WERI-Rb-1 (cell line): ENCODE results near the gene HLA-DQA1.
"Not testable (repeated sequence)": the region's sequence is repeated elsewhere in the genome, so short reads cannot be mapped to it uniquely, and the experiment has no call there.

Experiments
- DNase-seq: peaks from one replicate; pipeline ENCODE4 v3.0.0-alpha.2; 2020
- H3K27ac ChIP-seq: fragments of 250-450 bp; sonication (Bioruptor Pico); 2 replicates; pipeline ENCODE4 v1.5.1; 2020; ENCODE audit warnings: mild to moderate bottlenecking, moderate library complexity
- H3K27me3 ChIP-seq: fragments of 250-450 bp; sonication (Bioruptor Pico); 2 replicates; pipeline ENCODE4 v1.5.1; 2021; ENCODE audit warnings: mild to moderate bottlenecking, low read depth, moderate library complexity; ENCODE audit not compliant: insufficient read depth, severe bottlenecking
- H3K36me3 ChIP-seq: fragments of 250-450 bp; sonication (Bioruptor Pico); 2 replicates; pipeline ENCODE4 v1.5.1; 2020; ENCODE audit warnings: mild to moderate bottlenecking, moderate library complexity
- H3K4me3 ChIP-seq: 2 replicates; pipeline ENCODE4 v1.5.1; 2011; ENCODE audit warnings: low read depth, mild to moderate bottlenecking, control low read depth, low read length
- H3K9me3 ChIP-seq: fragments of 250-450 bp; sonication (Bioruptor Pico); 2 replicates; pipeline ENCODE4 v1.5.1; 2021; ENCODE audit warnings: mild to moderate bottlenecking, moderate library complexity; ENCODE audit not compliant: severe bottlenecking
- TF ChIP-seq, protein P1 (sequence below): IDR thresholded peaks from 2 replicates; pipeline ENCODE4 v1.5.1; 2011; ENCODE audit warnings: low read depth, mild to moderate bottlenecking, control low read depth, inconsistent platforms, low read length

The HLA-DQA1 gene

DNA sequence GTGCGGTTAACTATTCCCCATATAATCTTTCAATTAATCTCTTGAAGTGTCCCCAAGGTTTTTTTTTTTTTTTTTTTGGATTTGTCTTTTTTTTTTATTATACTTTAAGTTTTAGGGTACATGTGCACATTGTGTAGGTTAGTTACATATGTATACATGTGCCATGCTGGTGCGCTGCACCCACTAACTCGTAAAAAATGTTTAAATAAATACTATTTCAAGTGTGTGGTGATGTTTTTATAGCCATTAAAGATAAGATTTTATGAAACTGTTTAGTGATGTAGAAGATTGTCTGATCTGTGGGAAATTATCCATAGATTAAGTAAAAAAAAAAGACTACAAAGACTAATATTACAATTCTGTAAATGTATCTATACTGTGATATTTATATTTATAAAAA lies 12.6 kb upstream of the HLA-DQA1 start:
- no peak overlapping the region for H3K4me3 ChIP-seq
- TF ChIP-seq, protein P1, sequence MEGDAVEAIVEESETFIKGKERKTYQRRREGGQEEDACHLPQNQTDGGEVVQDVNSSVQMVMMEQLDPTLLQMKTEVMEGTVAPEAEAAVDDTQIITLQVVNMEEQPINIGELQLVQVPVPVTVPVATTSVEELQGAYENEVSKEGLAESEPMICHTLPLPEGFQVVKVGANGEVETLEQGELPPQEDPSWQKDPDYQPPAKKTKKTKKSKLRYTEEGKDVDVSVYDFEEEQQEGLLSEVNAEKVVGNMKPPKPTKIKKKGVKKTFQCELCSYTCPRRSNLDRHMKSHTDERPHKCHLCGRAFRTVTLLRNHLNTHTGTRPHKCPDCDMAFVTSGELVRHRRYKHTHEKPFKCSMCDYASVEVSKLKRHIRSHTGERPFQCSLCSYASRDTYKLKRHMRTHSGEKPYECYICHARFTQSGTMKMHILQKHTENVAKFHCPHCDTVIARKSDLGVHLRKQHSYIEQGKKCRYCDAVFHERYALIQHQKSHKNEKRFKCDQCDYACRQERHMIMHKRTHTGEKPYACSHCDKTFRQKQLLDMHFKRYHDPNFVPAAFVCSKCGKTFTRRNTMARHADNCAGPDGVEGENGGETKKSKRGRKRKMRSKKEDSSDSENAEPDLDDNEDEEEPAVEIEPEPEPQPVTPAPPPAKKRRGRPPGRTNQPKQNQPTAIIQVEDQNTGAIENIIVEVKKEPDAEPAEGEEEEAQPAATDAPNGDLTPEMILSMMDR = no peak
- DNase-seq = no peak
- no peak overlapping the region for H3K27ac ChIP-seq
- no peaks in the 10 kb centered on the region for H3K9me3 ChIP-seq
- H3K36me3 ChIP-seq = no peaks in the 10 kb centered on the region
- peaks cover 10% of the 10 kb centered on the region for H3K27me3 ChIP-seq

DNA sequence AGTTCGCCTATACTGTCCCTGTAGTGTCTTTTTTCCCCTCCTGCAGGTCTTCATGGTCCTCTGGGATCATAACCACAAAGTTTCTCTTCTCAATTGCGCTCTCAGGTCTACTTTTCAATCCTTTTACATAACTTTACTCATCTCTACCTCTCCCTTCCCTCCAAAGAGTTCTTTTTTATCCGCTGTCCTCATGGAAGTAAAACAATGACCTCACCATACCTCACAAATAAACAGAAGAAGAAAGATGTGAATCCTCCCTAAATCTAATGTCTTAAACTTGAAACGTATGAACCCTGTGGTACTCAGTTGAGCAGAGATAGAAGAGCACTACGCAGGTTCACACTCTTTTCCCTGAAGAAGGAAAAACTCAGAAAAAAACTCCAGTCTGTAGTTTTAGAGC lies 12.1 kb upstream of the HLA-DQA1 start:
- Histone ChIP-seq H3K27me3 (peaks cover 10% of the 10 kb centered on the region), H3K27ac (no peak overlapping the region), H3K9me3 (no peaks in the 10 kb centered on the region), H3K36me3 (no peaks in the 10 kb centered on the region), H3K4me3 (no peak overlapping the region)
- TF ChIP-seq, protein P1 = no peak
- DNase-seq = no peak

DNA sequence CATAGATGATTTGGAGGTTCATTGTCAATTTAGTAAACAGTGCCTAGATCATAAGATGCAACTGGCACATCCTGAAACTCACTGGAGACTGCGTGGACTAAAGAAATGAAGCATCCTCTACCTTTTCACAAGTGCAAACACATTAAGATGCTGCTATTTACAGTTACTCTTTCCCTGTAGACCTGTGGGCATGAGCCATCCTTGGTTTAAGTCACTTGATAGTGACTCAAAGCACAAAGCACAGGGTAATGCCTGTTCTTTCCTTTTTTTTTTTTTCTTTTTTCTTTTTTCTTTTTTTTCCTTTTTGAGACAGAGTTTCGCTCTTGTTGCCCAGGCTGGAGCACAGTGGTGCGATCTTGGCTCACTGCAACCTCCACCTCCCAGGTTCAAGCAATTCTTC lies 10.0 kb upstream of the HLA-DQA1 start:
- no peaks in the 10 kb centered on the region for H3K36me3 ChIP-seq
- H3K4me3 ChIP-seq = no peak overlapping the region
- peaks cover 13% of the 10 kb centered on the region for H3K27me3 ChIP-seq
- TF ChIP-seq, protein P1 = no peak
- H3K9me3 ChIP-seq = peaks cover 2% of the 10 kb centered on the region
- DNase-seq = no peak
- H3K27ac ChIP-seq = no peak overlapping the region

DNA sequence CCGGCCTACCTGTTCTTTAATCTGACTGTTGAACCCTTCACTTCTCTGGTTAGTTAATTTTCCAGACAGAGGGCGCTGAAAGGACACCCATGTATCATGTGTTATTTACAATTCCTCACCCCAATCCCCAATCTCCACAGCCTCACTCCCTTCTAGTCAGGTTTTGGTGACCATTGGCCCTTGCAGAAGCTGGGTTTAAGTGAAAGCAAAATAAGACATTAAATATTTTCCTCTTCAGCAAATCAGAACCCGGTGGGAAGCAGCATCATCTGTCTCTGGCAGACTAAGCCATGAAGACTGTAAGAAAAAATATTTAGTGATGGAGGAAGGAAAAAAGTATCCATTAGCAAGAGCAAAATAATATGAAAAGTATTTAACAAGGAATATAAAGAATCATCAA lies 9.4 kb upstream of the HLA-DQA1 start:
- peaks cover 2% of the 10 kb centered on the region for H3K9me3 ChIP-seq
- DNase-seq = no peak
- TF ChIP-seq, protein P1 = no peak
- no peak overlapping the region for H3K4me3 ChIP-seq
- no peaks in the 10 kb centered on the region for H3K36me3 ChIP-seq
- H3K27me3 ChIP-seq = peaks cover 16% of the 10 kb centered on the region
- H3K27ac ChIP-seq = no peak overlapping the region

DNA sequence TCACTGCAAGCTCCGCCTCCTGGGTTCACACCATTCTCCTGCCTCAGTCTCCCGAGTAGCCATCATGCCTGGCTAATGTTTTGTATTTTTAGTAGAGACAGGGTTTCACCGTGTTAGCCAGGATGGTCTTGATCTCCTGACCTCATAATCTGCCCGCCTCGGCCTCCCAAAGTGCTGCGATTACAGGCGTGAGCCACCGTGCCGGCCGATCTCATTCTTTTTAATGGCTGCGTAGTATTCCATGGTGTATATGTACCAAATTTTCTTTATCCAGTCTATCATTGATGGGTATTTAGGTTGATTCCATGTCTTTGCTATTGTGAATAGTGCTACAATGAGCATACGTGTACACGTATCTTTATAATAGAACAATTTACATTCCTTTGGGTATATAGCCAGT lies 7.4 kb upstream of the HLA-DQA1 start:
- DNase-seq, H3K27ac ChIP-seq: not testable (repeated sequence)

DNA sequence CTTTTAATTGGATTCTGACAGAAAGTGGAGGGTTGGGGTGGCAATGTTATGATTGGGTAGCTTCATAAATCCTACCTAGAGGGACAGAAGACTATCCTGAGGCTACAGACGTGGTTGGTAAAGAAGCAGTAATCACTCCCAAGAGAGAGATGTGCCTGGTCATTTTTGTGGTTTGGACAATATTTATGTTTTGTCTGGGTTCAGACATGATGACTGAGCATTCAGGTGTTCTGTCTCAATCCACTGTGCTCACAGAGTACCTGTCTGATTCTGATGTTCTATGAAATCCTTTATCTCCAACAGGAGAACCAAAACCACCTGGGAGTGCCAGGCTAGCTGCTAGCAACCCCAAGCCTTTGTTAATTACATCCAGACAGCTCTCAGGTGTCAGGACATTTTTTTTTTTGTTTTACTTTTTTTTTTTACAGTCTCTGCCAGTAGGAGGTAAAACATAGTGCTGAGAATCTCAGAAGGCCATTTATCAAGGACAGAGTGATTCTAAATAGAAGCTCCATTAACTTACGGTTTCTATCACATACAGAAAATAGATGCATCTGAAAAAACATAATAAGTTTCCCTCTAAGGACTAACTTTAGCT lies 1.6 kb upstream of the HLA-DQA1 start:
- H3K36me3 ChIP-seq = no peaks in the 10 kb centered on the region
- TF ChIP-seq, protein P1 = no peak
- no peak for DNase-seq
- H3K9me3 ChIP-seq = peaks cover 1% of the 10 kb centered on the region
- H3K27ac ChIP-seq = no peak overlapping the region
- H3K4me3 ChIP-seq = no peak overlapping the region
- peaks cover 83% of the 10 kb centered on the region for H3K27me3 ChIP-seq

More for the DNA sequence above, 7.4 kb upstream of the HLA-DQA1 start:
- H3K36me3 ChIP-seq, H3K9me3 ChIP-seq, H3K4me3 ChIP-seq: not testable (repeated sequence)
- peaks cover 34% of the 10 kb centered on the region for H3K27me3 ChIP-seq
